GM12873 (cell line): ENCODE results near the gene NEK6.

Experiments
- CTCF ChIP-seq: IDR thresholded peaks from 2 replicates; pipeline ENCODE4 v1.5.1; 2012; ENCODE audit warnings: low read depth, mild to moderate bottlenecking, moderate library complexity, low read length, control low read depth; ENCODE audit not compliant: insufficient read depth; ENCODE audit errors: missing control alignments

Gene NEK6

GRCh38 chr9:124284237-124284831 lies 26.6 kb downstream of the NEK6 start:
- TF ChIP-seq CTCF, result no peak

GRCh38 chr9:124284940-124285441 lies 27.2 kb downstream of the NEK6 start:
- no peak for TF ChIP-seq CTCF

- TF ChIP-seq CTCF, result no peak
Observed at GRCh38 chr9:124285490-124285889, 27.7 kb downstream of the NEK6 start.

GRCh38 chr9:124285903-124286291 lies 28.1 kb downstream of the NEK6 start:
- no peak for TF ChIP-seq CTCF

GRCh38 chr9:124286292-124286931 lies 28.7 kb downstream of the NEK6 start:
- TF ChIP-seq CTCF, result no peak

- peak; percentile 33 for TF ChIP-seq CTCF
Observed at GRCh38 chr9:124290053-124290591, 32.4 kb downstream of the NEK6 start.

- no peak for TF ChIP-seq CTCF
Observed at GRCh38 chr9:124290743-124291554, 33.2 kb downstream of the NEK6 start.
